WTC11 (cell line): ENCODE data around the gene ALS2. TPM values are rescaled to one million over a fixed set of nuclear protein-coding genes. Genes with fewer than 3 reads are reported as not detected.

ENCODE experiments used
- ATAC-seq: fragments of 200-7000 bp; cut with Tn5 transposase; 2 replicates; pipeline ENCODE4 v1.10.0; 2021; ENCODE audit warnings: mild to moderate bottlenecking, moderate library complexity
- CTCF ChIA-PET: fragments of 300-600 bp; sonication (Branson Sonifier 250); formaldehyde crosslinking; loops from one replicate; lab custom pipeline; 2021; ENCODE audit warnings: antibody characterized with exemption; lab: Charles Lee
- POLR2A ChIA-PET: fragments of 350-600 bp; sonication (Branson Sonifier 250); formaldehyde crosslinking; loops from one replicate; lab custom pipeline; 2021; ENCODE audit warnings: antibody characterized with exemption; lab: Charles Lee
- DNase-seq: peaks from one replicate; pipeline ENCODE4 v3.0.0; 2021; ENCODE audit warnings: low spot score
- H3K27ac Mint-ChIP-seq: 2 replicates; pipeline ENCODE4 v1.8.0; 2021; ENCODE audit warnings: mixed read lengths
- H3K27me3 Mint-ChIP-seq: 2 replicates; pipeline ENCODE4 v1.8.0; 2021; ENCODE audit warnings: low read depth, mild to moderate bottlenecking, moderate library complexity, mixed read lengths
- H3K36me3 Mint-ChIP-seq: 2 replicates; pipeline ENCODE4 v1.8.0; 2021; ENCODE audit warnings: mixed read lengths
- H3K4me1 Mint-ChIP-seq: 2 replicates; pipeline ENCODE4 v1.8.0; 2022; ENCODE audit warnings: mixed read lengths
- H3K4me3 Mint-ChIP-seq: 2 replicates; pipeline ENCODE4 v1.8.0; 2021; ENCODE audit warnings: mild to moderate bottlenecking, moderate library complexity, mixed read lengths
- H3K9me3 Mint-ChIP-seq: 2 replicates; pipeline ENCODE4 v1.8.0; 2021; ENCODE audit warnings: mixed read lengths
- ARID4B ChIP-seq: sonication (generic); formaldehyde crosslinking; IDR thresholded peaks from 2 replicates; pipeline ENCODE4 v1.8.0; 2023; ENCODE audit warnings: missing genetic modification reagents, mild to moderate bottlenecking, borderline replicate concordance
- ATF6 ChIP-seq: sonication (generic); formaldehyde crosslinking; IDR thresholded peaks from 2 replicates; pipeline ENCODE4 v1.8.1; 2023; ENCODE audit warnings: mild to moderate bottlenecking, missing genetic modification reagents
- E2F4 ChIP-seq: sonication (generic); formaldehyde crosslinking; IDR thresholded peaks from 2 replicates; pipeline ENCODE4 v1.8.1; 2022; ENCODE audit warnings: low read depth, mild to moderate bottlenecking, moderate library complexity, missing genetic modification reagents, borderline replicate concordance
- ESRRA ChIP-seq: sonication (generic); formaldehyde crosslinking; IDR thresholded peaks from 2 replicates; pipeline ENCODE4 v1.8.1; 2022; ENCODE audit warnings: mild to moderate bottlenecking, missing genetic modification reagents, borderline replicate concordance
- JUN ChIP-seq: sonication (generic); formaldehyde crosslinking; IDR thresholded peaks from 2 replicates; pipeline ENCODE4 v1.8.0; 2023; ENCODE audit warnings: mild to moderate bottlenecking, missing genetic modification reagents
- MLX ChIP-seq: sonication (generic); formaldehyde crosslinking; IDR thresholded peaks from 2 replicates; pipeline ENCODE4 v1.8.1; 2023; ENCODE audit warnings: mild to moderate bottlenecking, missing genetic modification reagents, moderate library complexity
- RELA ChIP-seq: sonication (generic); formaldehyde crosslinking; IDR thresholded peaks from 2 replicates; pipeline ENCODE4 v1.8.1; 2022; ENCODE audit warnings: missing genetic modification reagents, mild to moderate bottlenecking, borderline replicate concordance
- SP1 ChIP-seq: sonication (generic); formaldehyde crosslinking; conservative IDR thresholded peaks from 2 replicates; pipeline ENCODE4 v1.8.1; 2022; ENCODE audit warnings: missing genetic modification reagents
- STAT6 ChIP-seq: sonication (generic); formaldehyde crosslinking; conservative IDR thresholded peaks from 2 replicates; pipeline ENCODE4 v1.8.1; 2023; ENCODE audit warnings: mild to moderate bottlenecking, low read depth, missing genetic modification reagents, moderate library complexity
- ZNF121 ChIP-seq: sonication (generic); formaldehyde crosslinking; IDR thresholded peaks from 2 replicates; pipeline ENCODE4 v1.8.0; 2023; ENCODE audit warnings: missing genetic modification reagents
- total RNA-seq: library from RNA; stranded (reverse); gene quantifications from 3 replicates; pipeline ENCODE4 v1.2.3, GENCODE V29; 2021
- TF ChIP-seq, protein P1 (sequence below): sonication (generic); formaldehyde crosslinking; IDR thresholded peaks from 2 replicates; pipeline ENCODE4 v1.8.0; 2022; ENCODE audit warnings: mild to moderate bottlenecking, missing genetic modification reagents

The ALS2 gene
- total RNA-seq, 1 experiment from 2014 or later, result 30.5 TPM

DNA sequence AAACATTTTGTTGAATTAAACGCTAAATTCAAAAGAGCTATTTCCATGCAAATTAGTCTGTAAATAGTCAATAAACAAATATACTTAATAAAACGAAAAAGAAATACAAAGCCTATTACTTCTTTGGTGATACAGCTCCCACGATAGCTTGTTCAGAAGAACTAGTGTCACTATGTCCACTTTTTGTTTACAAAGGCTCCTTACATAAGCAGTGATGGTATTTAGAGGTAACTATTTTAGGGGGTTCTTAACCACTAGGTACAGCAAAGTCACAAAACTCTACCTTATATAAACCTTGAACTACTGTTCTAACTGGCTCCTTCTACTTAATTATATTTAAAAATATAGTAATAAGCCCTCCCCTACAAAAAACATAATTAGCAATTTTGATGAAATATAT lies 21.9 kb downstream of the ALS2 start (continued):
- no peak for TF ChIP-seq ARID4B (CRISPR knock-in tag)
- no peak for TF ChIP-seq JUN (CRISPR knock-in tag)
- no peak for TF ChIP-seq ATF6 (CRISPR knock-in tag)

- TF ChIP-seq ZNF121 (CRISPR knock-in tag) (no peak), MLX (CRISPR knock-in tag) (no peak), SP1 (CRISPR knock-in tag) (no peak)
- TF ChIP-seq, protein P1, sequence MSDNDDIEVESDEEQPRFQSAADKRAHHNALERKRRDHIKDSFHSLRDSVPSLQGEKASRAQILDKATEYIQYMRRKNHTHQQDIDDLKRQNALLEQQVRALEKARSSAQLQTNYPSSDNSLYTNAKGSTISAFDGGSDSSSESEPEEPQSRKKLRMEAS, result no peak
- no peak for DNase-seq
- ATAC-seq, result no peak
- Mint-ChIP-seq H3K9me3 (no peaks in the 10 kb centered on the region), H3K4me1 (no peaks in the 10 kb centered on the region), H3K27ac (no peak overlapping the region), H3K27me3 (no peaks in the 10 kb centered on the region), H3K36me3 (peaks cover 14% of the 10 kb centered on the region; the same call in 1 of the 2 replicates), H3K4me3 (no peak overlapping the region)
- ChIA-PET CTCF (no interaction called here), POLR2A (no interaction called here)
Observed at GRCh38 chr2:201758234-201758633, 22.5 kb downstream of the ALS2 start.

DNA sequence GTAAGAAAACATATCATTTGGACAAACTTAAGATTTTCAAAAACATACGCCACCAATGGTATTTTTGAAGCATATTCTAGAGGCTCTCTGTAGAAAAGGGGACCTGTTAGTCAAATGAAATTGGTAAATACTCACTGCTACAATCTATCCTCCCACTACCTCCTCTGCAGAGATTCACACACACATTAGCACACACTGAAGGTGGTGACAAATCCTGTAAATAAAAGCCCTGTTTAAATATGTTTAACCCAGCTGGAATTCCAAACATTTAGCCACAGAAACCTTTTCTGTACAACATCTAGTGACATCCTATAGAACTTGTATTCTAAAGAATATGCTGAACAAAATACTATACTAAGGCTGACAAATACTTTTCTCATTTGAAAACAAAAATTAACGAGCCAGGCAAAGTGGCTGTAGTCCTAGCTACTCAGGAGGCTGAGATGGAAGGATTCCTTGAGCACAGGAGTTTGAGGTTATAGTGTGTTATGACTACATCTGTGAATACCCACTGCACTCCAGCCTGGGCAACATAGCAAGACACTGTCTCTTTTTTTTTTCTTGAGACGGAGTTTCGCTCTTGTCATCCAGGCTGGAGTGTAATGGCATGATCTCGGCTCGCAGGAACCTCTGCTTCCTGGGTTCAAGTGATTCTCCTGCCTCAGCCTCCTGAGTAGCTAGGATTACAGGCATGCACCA lies 25.9 kb downstream of the ALS2 start:
- ATAC-seq (no peak), DNase-seq (no peak)
- Mint-ChIP-seq H3K27ac (no peak overlapping the region), H3K36me3 (peaks cover 10% of the 10 kb centered on the region; the same call in 1 of the 2 replicates), H3K4me1 (no peaks in the 10 kb centered on the region), H3K9me3 (no peaks in the 10 kb centered on the region), H3K4me3 (no peak overlapping the region), H3K27me3 (no peaks in the 10 kb centered on the region)
- CTCF ChIA-PET, result no interaction called here
- TF ChIP-seq ESRRA (CRISPR knock-in tag) (no peak), E2F4 (no peak), STAT6 (CRISPR knock-in tag) (no peak), RELA (no peak)
- POLR2A ChIA-PET, result no interaction called here
